OCI-LY3 (cell line): ENCODE measurements around the gene B3GNT2.

ENCODE experiments used
- CTCF ChIP-seq: fragments of 200-600, 300-600 bp; sonication (generic); IDR thresholded peaks from 2 replicates; pipeline ENCODE4 v1.5.1; 2014; ENCODE audit warnings: antibody characterized with exemption, low read length, low read depth
- EZH2phosphoT487 ChIP-seq: fragments of 200-600 bp; shearing (Covaris generic); IDR thresholded peaks from 2 replicates; pipeline ENCODE4 v1.6.1; 2018; ENCODE audit warnings: antibody characterized with exemption, mixed run types, low read depth

- TF ChIP-seq CTCF (no peak), EZH2phosphoT487 (no peak)
Observed at GRCh38 chr2:62152000-62152399, 43.9 kb upstream of the B3GNT2 start.
